GOT3 (cell line): Measurements from ENCODE around the gene DNAH2.

ENCODE experiments used
- DNase-seq: peaks from one replicate; lab custom pipeline; 2025; ENCODE audit warnings: mixed read lengths; lab: John Stamatoyannopoulos, UW

Gene DNAH2

DNA sequence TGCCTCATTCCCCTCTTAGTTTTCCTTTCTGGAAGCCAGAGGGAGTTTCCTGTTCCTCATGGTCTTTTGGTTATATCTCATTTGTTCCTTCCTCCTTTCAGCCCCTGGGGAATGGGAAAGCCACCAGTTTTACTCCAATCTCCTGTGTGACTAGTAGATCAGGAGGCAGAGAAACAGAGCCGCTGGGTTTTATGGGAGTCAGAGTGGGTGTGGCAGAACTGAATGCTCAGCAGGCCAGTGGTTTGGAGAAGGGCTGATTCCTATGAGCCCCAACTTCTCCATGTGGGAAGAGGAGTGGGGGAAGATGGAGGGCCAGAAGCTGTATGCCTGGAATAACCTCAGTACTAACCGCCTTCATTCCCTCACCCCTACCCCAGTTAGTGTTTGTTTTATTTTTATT is 4.1 kb downstream of the DNAH2 start:
- no peak for DNase-seq

DNA sequence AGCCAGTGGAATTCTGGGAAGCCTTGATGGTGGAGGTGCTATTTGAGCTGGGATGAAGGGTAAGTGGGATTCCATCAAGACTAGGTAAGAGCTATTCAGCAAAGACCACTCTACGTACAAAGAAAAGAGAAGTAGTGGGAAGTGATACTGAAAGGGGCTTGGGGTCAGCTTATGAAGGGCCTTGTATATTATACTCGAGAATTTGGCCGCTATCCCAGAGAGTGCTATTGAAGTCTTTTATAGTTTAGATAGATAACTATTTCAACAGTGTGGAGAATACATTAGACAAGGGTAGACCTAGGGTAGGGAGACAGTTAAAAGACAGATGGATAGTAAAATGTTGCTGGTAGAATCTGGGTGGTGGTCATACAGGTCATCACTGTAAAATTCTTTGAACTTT is 10.3 kb downstream of the DNAH2 start:
- DNase-seq, result no peak

DNA sequence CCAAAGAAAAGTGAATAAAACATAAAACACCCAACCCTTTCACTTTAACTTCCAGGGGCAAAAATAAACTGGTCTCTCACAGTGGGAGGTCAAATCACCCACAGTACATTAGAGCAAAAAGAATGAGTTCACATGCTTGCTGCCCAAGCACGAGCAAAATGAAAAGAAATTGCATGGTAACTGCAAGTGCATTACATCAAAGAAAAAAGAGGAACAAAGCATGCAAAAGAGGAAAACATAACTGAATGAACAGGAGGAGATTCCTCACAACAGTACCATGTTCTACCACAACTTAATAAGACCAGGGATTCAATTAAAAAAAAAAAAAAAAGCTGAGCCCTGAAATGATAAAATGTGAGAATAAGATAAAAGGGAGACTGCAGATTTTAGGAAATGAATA is 12.3 kb downstream of the DNAH2 start:
- no peak for DNase-seq

DNA sequence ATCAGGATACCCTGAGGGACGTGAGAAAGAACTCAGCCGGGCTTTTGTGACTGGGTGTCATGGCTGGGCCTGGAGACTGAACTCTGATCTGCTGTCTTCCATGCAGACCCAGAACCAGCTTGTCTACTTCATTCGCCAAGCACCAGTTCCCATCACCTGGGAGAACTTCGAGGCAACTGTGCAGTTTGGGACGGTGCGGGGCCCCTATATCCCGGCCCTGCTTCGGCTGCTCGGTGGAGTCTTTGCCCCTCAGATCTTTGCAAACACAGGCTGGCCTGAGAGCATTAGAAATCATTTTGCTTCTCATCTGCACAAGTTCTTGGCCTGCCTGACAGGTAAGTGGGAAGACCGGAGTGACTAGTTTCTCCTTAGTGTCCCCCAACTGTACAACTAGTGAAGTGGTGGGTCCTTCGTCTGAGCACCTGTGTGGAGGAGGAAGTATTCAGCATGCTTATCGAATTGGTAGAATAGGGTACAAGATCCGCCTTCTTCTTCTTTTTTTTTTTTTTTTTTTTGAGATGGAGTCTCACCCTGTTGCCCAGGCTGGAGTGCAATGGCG is 15.5 kb downstream of the DNAH2 start:
- no peak for DNase-seq

DNA sequence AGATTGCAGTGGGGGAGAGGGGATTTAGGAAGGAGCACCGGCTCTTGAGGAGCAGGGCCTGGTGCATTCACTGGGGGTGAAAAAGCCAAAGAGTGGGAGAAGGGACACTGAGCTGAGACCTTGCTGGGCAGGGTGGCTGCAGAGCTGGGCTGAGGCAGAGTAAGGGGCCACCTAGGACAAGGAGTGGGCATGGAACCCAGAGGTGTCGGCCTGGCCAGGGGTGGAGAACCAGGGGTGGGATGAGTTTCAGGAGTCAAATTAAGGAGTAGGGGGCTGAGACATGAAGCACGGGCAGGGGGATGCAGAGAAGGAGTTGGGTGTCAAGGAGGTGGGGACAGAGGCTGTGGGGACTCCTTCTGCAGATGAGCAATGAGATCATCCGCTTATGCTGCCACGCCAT is 20.1 kb downstream of the DNAH2 start:
- no peak for DNase-seq

DNA sequence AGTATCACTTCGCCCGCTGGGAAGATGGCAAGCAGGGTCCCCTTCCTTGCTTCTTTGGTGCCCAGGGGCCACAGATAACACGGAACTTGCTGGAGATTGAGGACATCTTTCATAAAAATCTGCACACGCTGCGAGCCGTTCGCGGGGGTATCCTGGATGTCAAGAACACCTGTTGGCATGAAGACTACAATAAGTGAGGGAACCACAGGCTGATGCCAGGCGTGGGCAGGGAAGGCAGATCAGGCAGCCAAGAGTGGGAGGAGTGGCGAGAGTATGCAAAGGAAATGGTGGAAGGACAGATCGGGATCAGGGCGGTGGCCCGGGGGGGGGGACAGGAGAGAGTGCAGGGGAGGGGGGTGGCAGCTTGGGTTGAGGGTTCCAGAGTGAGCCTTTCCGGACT is 22.2 kb downstream of the DNAH2 start:
- no peak for DNase-seq

DNA sequence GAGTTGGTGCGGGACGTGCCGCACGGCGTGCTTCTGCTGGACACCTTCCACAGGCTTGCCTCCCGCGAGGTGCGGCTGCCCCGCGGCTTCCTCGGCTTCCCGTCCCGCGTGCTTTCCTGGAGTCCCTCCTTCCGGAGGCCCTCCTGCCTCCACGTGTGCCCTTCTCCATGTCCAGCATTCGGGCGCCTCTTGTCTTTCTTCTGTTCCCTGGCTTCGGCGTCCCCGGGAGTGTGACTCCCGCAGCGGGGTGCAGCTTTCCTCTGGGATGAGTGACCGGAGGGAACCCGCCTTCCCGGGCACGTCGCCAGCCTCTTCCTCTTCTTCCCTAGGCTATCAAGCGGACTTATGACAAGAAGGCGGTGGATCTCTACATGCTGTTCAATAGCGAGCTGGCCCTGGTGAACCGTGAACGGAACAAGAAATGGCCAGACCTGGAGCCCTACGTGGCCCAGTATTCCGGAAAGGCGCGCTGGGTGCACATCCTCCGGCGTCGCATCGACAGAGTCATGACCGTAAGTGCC is 23.0 kb downstream of the DNAH2 start:
- no peak for DNase-seq

DNA sequence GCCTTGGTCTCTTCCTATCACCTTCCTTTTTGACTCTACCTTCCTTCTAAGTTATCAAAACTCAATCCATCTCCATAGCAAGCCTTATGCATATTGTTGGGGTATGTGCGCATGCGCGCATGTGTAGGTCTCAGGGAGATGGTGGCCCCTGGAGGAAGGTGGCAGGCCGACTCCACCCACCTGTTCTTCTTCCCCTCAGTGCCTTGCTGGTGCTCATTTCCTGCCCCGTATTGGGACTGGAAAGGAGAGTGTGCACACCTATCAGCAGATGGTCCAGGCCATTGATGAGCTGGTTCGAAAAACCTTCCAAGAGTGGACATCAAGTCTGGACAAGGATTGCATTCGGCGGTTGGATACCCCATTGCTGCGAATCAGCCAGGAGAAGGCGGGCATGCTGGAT is 25.2 kb downstream of the DNAH2 start:
- no peak for DNase-seq

DNA sequence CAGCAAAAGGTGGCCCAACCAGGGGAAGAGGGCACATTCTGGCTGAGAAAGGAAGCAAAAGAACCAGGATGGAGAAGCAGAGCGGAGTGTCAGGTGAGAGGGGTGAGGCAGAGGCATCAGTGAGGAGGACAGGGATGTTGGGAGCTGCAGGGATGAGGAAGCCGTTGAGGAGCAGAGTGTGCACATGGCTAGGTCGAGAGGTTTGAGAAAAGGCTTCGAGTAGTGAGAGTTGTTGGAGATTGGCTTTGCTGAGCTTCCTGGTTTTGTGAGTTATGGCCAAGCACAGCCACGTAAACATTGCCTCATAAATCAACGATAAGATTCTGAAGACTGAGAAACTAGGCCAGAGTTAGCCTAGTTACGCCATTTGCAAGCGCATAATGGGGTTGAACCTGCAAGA is 26.9 kb downstream of the DNAH2 start:
- DNase-seq, result no peak

DNA sequence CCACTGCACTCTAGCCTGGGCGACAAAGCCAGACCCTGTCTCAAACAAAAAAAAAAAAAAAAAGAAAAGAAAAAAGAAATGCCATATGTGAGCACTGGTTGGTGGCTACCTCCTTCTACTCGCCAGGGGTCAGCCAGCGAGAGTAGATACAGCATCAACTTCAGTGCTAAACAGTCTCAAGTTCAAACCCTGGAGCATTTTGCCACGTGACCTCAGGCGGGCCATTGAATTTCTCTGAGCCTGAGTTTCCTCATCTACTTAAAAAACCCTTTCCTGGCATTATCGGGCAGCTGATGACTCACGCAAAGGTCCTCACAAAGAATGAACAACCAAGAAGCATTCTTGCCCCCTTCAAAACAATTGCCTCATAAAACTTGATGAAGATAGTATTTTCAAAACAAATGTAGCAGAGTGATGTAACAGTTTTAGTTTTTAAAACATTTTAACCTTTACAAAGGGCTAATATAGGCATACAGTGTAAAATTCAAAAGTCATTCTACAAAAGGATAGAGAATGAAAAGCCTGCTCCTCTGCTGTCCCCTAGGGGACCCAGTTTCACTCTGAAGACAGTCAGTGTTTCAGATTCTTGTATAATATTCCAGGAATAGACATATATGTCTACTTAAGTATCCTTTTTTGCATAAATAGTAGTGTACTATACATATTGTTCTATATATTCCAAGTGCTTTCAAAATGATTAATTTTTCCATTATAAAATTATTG is 28.4 kb downstream of the DNAH2 start:
- DNase-seq, result no peak

DNA sequence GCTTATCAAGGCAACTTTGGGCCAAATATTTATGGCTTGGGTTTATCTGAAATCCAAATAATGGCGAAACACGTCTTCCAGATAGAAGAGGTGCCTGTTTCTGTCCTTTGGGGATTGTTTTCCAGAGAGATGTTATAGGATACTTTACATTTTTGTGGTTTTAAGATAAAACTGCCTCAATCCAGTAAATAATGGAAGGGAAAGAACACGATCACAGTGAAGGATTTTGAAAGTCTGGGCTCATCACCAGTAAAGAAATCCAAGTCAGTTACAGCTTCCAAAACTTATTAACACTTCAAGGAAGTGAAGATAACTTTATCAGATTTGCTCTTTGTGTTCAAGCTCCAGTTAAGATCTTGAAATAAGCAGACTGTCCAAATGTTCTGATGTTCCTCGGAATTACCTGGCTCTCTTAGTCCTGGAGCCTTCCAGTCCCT is 30.1 kb downstream of the DNAH2 start:
- DNase-seq, result no peak

DNA sequence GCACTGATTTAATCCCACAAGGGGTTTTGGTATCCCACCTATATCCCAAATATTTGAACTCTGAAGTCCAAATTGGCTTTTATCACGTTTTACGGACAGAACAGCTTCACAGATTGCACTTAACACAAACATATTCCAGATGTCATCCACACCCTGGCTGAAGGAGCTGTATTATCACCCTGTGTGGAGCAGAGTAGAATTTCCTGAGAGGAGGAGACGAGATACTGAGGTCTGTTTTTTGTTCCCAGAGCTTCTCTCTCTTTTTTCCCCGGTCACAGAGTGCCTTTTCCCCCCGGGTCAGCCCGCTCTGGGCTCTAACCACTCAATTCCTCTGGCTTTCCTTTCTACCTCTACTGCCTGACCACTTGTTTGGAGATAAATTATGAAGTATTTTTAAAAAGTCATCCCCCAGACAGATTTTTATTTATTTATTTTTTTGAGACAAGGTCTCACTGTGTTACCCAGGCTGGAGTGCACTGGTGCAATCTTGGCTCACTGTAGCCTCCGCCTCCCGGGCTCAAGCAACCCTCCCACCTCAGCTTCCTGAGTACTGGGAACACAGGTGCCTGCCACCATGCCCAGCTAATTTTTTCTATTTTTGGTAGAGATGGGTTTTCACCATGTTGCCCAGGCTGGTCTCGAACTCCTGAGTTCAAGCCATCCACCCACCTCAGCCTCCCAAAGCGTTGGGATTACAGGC is 30.7 kb downstream of the DNAH2 start:
- DNase-seq, result no peak

DNA sequence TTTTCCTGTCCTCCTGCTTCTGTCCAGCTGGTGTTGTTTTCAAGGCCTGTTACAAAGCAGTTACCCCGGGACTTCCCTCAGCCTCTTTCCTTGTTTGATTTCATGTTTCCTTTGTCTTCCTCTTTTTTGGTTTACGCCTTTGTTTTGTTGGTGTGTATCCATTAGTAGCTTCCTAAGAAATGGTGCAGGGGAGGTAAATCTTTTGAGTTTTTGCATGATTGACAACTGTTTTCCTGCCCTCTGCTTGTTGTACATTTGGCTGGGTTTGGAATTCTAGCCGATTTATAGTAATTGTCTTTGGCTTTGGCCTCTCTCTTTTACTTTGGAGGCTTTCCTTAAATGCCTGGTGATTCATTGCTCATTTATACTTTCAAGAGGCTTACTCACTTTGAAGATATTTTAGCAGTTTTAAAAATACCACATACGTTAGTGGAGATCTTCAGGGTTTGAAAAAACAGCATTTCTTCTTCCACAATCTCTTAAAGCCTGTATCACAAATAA is 32.8 kb downstream of the DNAH2 start:
- DNase-seq, result no peak

DNA sequence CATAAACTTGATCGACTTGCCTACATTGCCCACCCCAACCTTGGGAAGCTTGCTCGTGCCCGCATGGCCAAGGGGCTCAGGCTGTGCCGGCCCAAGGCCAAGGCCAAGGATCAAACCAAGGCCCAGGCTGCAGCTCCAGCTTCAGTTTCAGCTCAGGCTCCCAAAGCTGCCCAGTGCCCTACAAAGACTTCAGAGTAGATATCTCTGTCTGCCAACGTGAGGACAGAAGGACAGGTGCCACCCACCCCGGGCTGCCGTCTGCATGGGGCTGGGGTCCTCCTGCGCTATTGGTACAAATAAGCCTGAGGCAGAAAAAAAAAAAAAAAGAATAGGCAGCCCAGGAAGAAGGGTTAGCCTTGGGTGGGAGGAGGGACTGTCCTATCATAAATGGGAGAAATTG is 37.1 kb downstream of the DNAH2 start:
- no peak for DNase-seq

DNA sequence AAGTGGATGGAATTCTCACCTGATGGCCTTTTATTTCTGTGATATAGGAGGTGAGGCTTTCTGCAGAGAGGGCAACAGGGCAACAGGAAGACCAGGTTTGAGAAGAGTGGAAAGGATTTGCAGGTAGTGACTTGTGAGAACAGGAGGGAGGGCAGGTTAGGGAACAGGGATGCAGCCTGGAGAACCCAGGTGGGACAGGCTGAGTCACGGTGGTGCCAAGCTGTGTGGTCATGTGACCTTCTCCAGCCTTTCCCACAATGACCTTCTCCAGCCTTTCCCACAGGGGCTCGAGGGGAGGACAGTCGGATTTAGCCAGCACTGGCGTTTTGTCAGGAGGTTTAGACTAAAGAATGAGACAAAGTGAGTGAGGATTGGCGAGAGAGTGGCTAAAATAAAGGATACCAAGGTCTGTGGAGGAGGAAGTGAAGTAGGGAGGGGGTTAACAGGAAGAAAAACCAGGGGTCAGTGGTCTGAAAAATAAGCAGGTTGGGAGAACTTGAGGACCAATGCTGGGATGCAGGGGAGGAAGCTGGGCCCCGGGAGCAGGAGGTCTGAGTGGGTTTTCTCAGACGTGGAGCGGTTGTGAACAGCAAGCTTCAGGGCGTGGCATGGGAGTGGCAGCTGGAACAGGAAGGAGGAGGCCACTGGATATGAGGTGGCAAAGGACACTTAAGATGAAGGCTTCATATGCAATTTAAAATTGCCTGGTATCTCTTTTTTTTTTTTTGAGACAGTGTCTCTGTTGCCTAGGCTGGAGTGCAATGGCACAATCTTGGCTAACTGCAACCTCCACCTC is 37.7 kb downstream of the DNAH2 start:
- DNase-seq, result no peak

DNA sequence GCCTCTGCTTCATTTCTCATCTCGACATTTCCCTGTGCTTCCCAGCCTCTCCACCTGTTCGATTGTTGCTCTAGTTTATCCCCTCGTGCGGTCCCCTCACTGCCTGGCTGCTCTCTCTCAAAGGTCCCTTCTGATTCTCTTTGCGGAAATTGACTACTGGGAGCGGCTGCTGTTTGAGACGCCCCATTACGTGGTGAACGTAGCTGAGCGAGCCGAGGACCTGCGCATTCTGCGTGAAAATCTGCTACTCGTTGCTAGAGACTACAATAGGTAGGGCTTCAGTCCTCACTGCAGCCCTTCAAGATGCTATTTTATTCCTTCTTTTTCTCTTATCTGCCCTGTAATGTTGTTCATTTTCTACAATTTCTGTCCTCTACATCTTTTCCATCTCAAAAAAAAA is 39.4 kb downstream of the DNAH2 start:
- DNase-seq, result no peak

DNA sequence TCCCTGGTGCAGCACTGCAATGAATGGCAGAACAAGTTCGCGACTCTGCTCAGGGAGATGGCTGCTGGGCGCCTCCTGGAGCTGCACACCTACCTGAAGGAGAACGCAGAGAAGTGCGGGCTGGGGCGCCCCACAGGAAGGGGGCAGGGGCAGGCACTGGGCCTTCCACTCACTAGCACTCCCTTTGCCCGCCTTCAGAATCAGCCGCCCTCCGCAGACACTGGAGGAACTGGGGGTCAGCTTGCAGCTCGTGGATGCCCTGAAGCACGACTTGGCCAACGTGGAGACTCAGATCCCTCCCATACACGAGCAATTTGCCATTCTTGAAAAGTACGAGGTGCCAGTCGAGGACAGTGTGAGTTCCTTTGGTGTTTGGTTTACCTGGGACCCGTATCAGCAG is 46.4 kb downstream of the DNAH2 start:
- DNase-seq, result no peak

DNA sequence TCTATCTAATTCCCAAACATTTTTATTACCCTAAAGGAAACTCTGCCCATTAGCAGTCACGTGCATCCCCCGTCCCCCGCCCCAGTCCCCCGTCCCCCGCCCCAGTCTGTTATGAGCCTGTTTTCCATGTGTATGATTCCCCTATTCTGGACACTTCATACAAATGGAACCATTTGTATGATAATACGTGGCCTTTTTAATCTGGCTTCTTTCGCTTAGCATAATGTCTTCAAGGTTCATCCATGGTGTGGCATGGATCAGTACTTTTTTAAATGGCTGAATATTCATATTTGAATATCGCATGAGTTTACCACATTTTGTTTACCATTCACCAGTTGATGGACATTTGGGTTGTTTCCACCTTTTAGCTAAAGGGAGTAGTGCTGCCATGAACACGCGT is 49.5 kb downstream of the DNAH2 start:
- DNase-seq, result no peak

DNA sequence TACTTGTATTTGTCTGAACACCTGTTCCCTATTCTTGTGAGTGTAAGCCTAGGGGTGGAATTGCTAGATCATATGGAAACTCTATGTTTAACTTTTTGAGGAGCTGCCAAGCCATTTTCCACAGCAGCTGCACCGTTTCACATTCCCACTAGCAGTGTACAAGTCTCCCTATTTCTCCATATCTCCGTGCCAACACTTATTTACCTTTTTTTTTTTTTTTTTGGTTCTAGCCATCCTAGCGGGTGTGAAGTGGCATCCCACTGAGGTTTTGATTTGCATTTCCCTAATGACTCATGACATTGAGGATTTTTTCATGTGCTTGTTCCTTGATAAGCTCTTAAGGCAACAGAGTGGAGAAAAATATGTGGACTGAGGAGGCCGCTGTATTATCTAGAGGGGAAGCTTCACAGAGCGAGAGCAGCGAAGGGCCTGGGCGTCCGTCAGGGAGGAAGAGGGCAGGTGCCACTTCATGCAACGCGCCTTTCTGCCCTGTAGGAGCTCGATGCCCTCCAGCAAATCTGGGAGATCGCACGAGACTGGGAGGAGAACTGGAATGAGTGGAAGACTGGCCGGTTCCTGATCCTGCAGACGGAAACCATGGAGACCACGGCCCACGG is 50.0 kb downstream of the DNAH2 start:
- no peak for DNase-seq

DNA sequence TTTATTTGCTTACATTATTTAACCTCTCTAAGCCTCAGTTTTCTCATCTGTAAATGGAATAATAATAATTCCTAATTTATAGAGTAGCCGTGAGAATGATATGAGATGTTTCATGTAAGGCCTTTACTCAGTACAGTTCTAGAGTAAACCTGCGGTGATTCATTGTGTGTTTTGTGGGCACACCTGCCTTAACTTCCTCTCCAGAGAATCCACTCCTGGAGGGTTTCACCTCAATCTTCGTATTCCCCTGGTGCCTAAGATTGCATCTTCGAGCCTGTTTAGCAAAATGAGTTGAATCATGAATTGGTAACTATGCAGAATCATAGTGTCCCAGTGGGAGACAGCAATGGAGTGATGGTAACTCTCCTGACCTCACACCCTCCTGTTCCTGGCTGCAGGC is 52.3 kb downstream of the DNAH2 start:
- no peak for DNase-seq

DNA sequence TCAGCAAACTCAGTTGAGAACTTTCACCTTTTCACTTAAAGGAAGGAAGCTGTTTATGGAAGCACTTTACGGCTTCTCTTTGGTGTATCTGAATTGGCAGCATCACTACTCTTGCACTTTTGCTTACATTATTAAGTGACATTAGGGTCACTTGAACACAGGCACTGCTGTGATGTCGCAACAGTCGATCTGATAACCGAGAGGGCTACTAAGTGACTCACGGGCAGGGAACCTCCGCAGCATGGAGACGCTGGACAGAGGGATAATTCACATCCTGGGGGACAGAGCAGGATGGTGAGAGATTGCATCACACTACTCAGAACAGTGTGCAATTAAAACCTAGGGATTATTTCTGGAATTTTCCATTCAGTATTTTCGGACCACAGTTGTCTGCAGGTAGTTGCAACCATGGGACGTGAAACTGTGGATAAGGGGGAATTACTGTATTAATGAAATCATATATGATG is 56.5 kb downstream of the DNAH2 start:
- DNase-seq, result no peak

DNA sequence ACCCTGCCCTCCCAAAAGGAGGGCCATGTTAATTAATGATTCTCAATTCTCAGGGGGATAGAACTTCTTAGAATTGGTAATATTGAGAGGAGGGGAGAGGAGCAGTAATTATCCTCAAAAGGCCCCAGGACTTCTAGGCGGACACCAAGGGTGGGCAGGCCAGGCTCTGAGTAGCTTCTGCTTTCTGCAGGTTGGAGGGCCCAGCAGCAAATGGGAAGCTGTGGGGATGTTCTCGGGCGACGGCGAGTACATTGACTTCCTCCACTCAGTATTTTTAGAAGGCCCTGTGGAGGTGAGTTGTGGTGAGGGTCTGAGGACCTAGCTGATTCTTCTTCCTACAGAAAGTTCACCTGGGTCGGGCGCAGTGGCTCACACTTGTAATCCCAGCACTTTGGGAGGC is 57.5 kb downstream of the DNAH2 start:
- DNase-seq, result no peak
